ENCODE results near the gene KANSL3.
"Not testable (repeated sequence)": the region's sequence is repeated elsewhere in the genome, so short reads cannot be mapped to it uniquely, and the experiment has no call there.

Gene KANSL3

GRCh38 chr2:96556441-96557330, 81.4 kb downstream of the KANSL3 start:
- DNase-seq: no peak

GRCh38 chr2:96555146-96555610, 82.9 kb downstream of the KANSL3 start:
- DNase-seq: no peak

GRCh38 chr2:96554293-96555145, 83.6 kb downstream of the KANSL3 start:
- DNase-seq: no peak

GRCh38 chr2:96553957-96554292, 84.2 kb downstream of the KANSL3 start:
- DNase-seq: not testable (repeated sequence)

GRCh38 chr2:96553176-96553956, 84.7 kb downstream of the KANSL3 start:
- no peak for DNase-seq

GRCh38 chr2:96552315-96553175, 85.6 kb downstream of the KANSL3 start:
- no peak for DNase-seq

GRCh38 chr2:96551605-96552314, 86.4 kb downstream of the KANSL3 start:
- DNase-seq: no peak

- no peak for DNase-seq
Observed at GRCh38 chr2:96550787-96551604, 87.1 kb downstream of the KANSL3 start.

- no peak for DNase-seq
Observed at GRCh38 chr2:96549967-96550786, 87.9 kb downstream of the KANSL3 start.

GRCh38 chr2:96549466-96549785, 88.7 kb downstream of the KANSL3 start:
- no peak for DNase-seq

- no peak for DNase-seq
Observed at GRCh38 chr2:96548558-96549465, 89.3 kb downstream of the KANSL3 start.

GRCh38 chr2:96547731-96548171, 90.4 kb downstream of the KANSL3 start:
- no peak for DNase-seq

GRCh38 chr2:96547203-96547641, 90.9 kb downstream of the KANSL3 start:
- DNase-seq: no peak

- no peak for DNase-seq
Observed at GRCh38 chr2:96546797-96547196, 91.3 kb downstream of the KANSL3 start.

- DNase-seq: no peak
Observed at GRCh38 chr2:96546321-96546720, 91.8 kb downstream of the KANSL3 start.
